ENCODE measurements around the gene IQCF6.
"Not testable (repeated sequence)": the region's sequence is repeated elsewhere in the genome, so short reads cannot be mapped to it uniquely, and the experiment has no call there.

IQCF6 gene

GRCh38 chr3:51777985-51778384, 1.1 kb downstream of the IQCF6 start:
- TF ChIP-seq CTCF (conservative IDR thresholded peaks at IDR 0.05; ENCODE audit: low read depth, low read length): no peak
- no peak overlapping the region for H3K4me3 ChIP-seq (ENCODE audit: low read length)
- no peak for DNase-seq (ENCODE audit: low read depth)

- DNase-seq (ENCODE audit: low read depth): no peak
- no peak for TF ChIP-seq CTCF (conservative IDR thresholded peaks at IDR 0.05; ENCODE audit: low read depth, low read length)
- H3K4me3 ChIP-seq (ENCODE audit: low read length): no peak overlapping the region
These were observed 5.4 kb downstream of the IQCF6 start for GRCh38 chr3:51773529-51774056.

- H3K4me3 ChIP-seq (ENCODE audit: low read length): no peak overlapping the region
- no peak for TF ChIP-seq CTCF (conservative IDR thresholded peaks at IDR 0.05; ENCODE audit: low read depth, low read length)
- DNase-seq (ENCODE audit: low read depth): no peak
These were observed 19.8 kb downstream of the IQCF6 start for GRCh38 chr3:51759203-51759602.

DNA sequence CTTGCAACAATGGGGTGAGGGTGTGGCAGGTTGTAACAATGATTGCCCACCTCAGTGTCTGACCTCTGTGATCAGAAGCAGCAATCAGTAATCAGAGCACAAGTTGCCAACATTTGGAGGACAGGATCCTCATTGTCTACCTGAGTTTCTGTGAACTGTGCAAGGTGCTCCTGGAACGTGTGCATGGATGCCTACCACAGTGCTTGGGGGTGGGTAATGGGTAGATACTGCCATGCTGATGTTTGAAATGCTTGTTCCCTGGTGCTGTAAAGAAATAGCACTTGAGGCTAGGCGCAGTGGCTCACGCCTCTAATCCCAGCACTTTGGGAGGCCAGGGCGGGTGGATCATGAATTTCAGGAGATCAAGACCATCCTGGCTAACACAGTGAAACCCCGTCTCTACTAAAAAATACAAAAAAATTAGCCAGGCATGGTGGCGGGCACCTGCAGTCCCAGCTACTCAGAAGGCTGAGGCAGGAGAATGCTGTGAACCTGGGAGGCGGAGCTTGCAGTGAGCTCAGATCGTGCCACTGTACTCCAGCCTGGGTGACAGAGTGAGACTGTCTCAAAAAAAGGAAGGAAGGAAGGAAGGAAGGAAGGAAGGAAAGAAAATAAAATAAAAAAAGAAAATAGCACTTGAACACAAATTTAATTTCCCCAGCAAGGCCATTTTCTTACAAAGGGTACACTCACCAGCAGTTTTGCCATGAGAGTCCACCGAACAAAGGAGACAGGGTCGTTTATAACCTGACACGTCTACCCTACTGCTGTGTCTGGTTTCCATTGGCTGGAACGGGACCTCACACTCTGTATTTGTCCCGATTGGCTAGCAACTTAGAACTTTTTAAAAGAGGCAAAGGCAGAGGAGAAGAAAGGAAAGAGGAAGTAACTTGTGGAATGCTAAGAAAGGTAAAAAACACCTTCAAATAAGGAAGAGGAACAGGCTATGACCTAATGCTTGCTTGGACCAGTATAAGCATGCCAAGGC, 25.0 kb downstream of the IQCF6 start:
- H3K4me3 ChIP-seq (ENCODE audit: low read length); DNase-seq (ENCODE audit: low read depth): not testable (repeated sequence)

GRCh38 chr3:51751287-51751686, 27.8 kb downstream of the IQCF6 start:
- no peak overlapping the region for H3K4me3 ChIP-seq (ENCODE audit: low read length)
- no peak for DNase-seq (ENCODE audit: low read depth)
- no peak for TF ChIP-seq CTCF (conservative IDR thresholded peaks at IDR 0.05; ENCODE audit: low read depth, low read length)

- no peak for TF ChIP-seq CTCF (conservative IDR thresholded peaks at IDR 0.05; ENCODE audit: low read depth, low read length)
- no peak overlapping the region for H3K4me3 ChIP-seq (ENCODE audit: low read length)
- DNase-seq (ENCODE audit: low read depth): no peak
These were observed 28.2 kb downstream of the IQCF6 start for GRCh38 chr3:51750878-51751277.

- no peak for TF ChIP-seq CTCF (conservative IDR thresholded peaks at IDR 0.05; ENCODE audit: low read depth, low read length)
These were observed 30.7 kb downstream of the IQCF6 start for GRCh38 chr3:51748327-51748726.

More at GRCh38 chr3:51748327-51748726, 30.7 kb downstream of the IQCF6 start:
- H3K4me3 ChIP-seq (ENCODE audit: low read length): no peak overlapping the region
- DNase-seq (ENCODE audit: low read depth): no peak
